Measurements from ENCODE around the gene NFIA.

NFIA gene

GRCh38 chr1:61152469-61153105 is 70.2 kb downstream of the NFIA start:
- no peak for DNase-seq (ENCODE audit: low spot score)

GRCh38 chr1:61156576-61157467 is 74.5 kb downstream of the NFIA start:
- DNase-seq (ENCODE audit: low spot score) = no peak

- DNase-seq (ENCODE audit: low spot score) = no peak
Observed at GRCh38 chr1:61157468-61157987, 75.2 kb downstream of the NFIA start.

GRCh38 chr1:61158591-61158990 is 76.2 kb downstream of the NFIA start:
- no peak for DNase-seq (ENCODE audit: low spot score)

- DNase-seq (ENCODE audit: low spot score) = no peak
Observed at GRCh38 chr1:61160526-61160925, 78.2 kb downstream of the NFIA start.

- no peak for DNase-seq (ENCODE audit: low spot score)
Observed at GRCh38 chr1:61162520-61163258, 80.3 kb downstream of the NFIA start.

GRCh38 chr1:61163355-61163754 is 81.0 kb downstream of the NFIA start:
- DNase-seq (ENCODE audit: low spot score) = no peak

- no peak for DNase-seq (ENCODE audit: low spot score)
Observed at GRCh38 chr1:61165402-61165801, 83.0 kb downstream of the NFIA start.

GRCh38 chr1:61167309-61167708 is 84.9 kb downstream of the NFIA start:
- no peak for DNase-seq (ENCODE audit: low spot score)

GRCh38 chr1:61169045-61169444 is 86.7 kb downstream of the NFIA start:
- no peak for DNase-seq (ENCODE audit: low spot score)

- no peak for DNase-seq (ENCODE audit: low spot score)
Observed at GRCh38 chr1:61169634-61170033, 87.3 kb downstream of the NFIA start.

GRCh38 chr1:61170328-61171238 is 88.2 kb downstream of the NFIA start:
- no peak for DNase-seq (ENCODE audit: low spot score)

- no peak for DNase-seq (ENCODE audit: low spot score)
Observed at GRCh38 chr1:61171346-61171745, 89.0 kb downstream of the NFIA start.

GRCh38 chr1:61171974-61172373 is 89.6 kb downstream of the NFIA start:
- no peak for DNase-seq (ENCODE audit: low spot score)

- no peak for DNase-seq (ENCODE audit: low spot score)
Observed at GRCh38 chr1:61173118-61173517, 90.8 kb downstream of the NFIA start.

- DNase-seq (ENCODE audit: low spot score) = no peak
Observed at GRCh38 chr1:61174060-61174795, 91.9 kb downstream of the NFIA start.

GRCh38 chr1:61175976-61176375 is 93.6 kb downstream of the NFIA start:
- DNase-seq (ENCODE audit: low spot score) = no peak

GRCh38 chr1:61181067-61182038 is 99.0 kb downstream of the NFIA start:
- no peak for DNase-seq (ENCODE audit: low spot score)

GRCh38 chr1:61182049-61182448 is 99.7 kb downstream of the NFIA start:
- no peak for DNase-seq (ENCODE audit: low spot score)

GRCh38 chr1:61182480-61182879 is 100.1 kb downstream of the NFIA start:
- no peak for DNase-seq (ENCODE audit: low spot score)
